GM19043 (cell line): Measurements from ENCODE around the gene OR2T6.
A peak's percentile ranks its signal among the peaks of the same experiment; 100 is the strongest.
"Not testable (repeated sequence)": the region's sequence is repeated elsewhere in the genome, so short reads cannot be mapped to it uniquely, and the experiment has no call there.

ENCODE experiments used
- ATAC-seq: cut with Tn5 transposase; IDR thresholded peaks from one replicate; pipeline ENCODE4 v1.9.1; 2021; ENCODE audit warnings: low read depth; ENCODE audit not compliant: unreplicated experiment

The OR2T6 gene

GRCh38 chr1:248431683-248432082, 56.1 kb downstream of the OR2T6 start:
- ATAC-seq = not testable (repeated sequence)

DNA sequence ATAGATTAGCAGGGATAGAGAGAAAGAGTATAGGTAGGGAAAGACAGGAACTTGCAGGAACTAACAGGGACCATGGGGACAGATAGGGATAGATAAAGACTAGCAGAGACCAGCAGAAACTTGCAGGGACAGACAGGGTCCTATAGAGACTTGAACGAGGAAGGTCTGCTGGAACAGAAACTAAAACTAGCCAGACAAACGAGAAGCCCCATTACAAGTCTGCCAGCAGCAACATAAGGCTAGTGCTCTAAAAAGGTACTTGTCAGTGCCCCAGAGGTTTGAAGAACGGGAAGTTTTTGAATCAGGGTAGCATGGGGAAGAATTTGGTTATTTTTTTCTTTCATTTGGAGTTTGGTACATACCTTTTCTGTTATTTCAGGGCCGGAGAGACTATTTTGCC, 56.7 kb downstream of the OR2T6 start:
- ATAC-seq = not testable (repeated sequence)

- ATAC-seq = not testable (repeated sequence)
Measured at GRCh38 chr1:248433811-248434415, 58.4 kb downstream of the OR2T6 start.

DNA sequence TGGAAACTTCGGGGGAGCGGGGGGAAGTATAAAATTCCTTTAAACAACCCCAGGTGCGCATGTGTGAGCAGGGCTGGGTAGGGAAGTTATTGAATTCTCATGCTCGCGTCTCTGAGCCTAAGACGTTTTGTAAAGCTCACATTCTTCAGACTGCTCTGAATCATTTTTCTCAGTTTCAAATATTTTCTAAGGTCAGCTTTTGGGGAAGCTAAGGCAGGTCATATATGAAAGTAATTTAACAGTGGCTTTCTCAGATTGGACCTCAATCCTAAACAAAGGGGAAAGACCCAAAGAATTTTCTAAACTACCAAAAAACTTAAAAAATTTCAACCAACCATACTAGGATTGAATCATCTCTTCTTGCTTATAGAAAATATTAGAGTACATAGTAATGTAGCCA, 59.4 kb downstream of the OR2T6 start:
- not testable (repeated sequence) for ATAC-seq

- peak; percentile 74 for ATAC-seq
Measured at GRCh38 chr1:248436303-248436702, 60.8 kb downstream of the OR2T6 start.

GRCh38 chr1:248438668-248439067, 63.1 kb downstream of the OR2T6 start:
- ATAC-seq = not testable (repeated sequence)

- ATAC-seq = not testable (repeated sequence)
Measured at GRCh38 chr1:248439283-248439682, 63.7 kb downstream of the OR2T6 start.
